Keratinocyte (primary cell): ENCODE measurements around the gene C9orf50. TPM values are rescaled to one million over a fixed set of nuclear protein-coding genes. Genes with fewer than 3 reads are reported as not detected.

Experiments used
- DNase-seq: peaks from one replicate; pipeline ENCODE4 v3.0.0-alpha.2; 2011; ENCODE audit warnings: low read depth, missing footprints, low spot score
- FAIRE-seq: peaks from 2 replicates; lab custom pipeline; 2011; peaks lifted over from hg19 to GRCh38; lab: Jason Lieb, UNC
- H2AFZ ChIP-seq: 2 replicates; pipeline ENCODE4 v1.6.0; 2012; ENCODE audit warnings: low read length, control low read depth, inconsistent platforms; ENCODE audit not compliant: control insufficient read depth
- H3K27ac ChIP-seq: 2 replicates; pipeline ENCODE4 v1.5.1; 2011; ENCODE audit warnings: low read length; ENCODE audit not compliant: control insufficient read depth, insufficient read depth
- H3K27me3 ChIP-seq: 3 replicates; pipeline ENCODE4 v1.6.0; 2011; ENCODE audit warnings: low read length; ENCODE audit not compliant: control insufficient read depth, insufficient read depth; ENCODE audit errors: extremely low read depth
- H3K36me3 ChIP-seq, 2 experiments: 2 replicates in 1 of 2; 3 replicates in 1 of 2; pipeline ENCODE4 v1.5.1; 2011; ENCODE audit warnings: low read length in 2 of 2, mild to moderate bottlenecking in 1 of 2; ENCODE audit not compliant: control insufficient read depth in 2 of 2, insufficient read depth in 2 of 2; ENCODE audit errors: extremely low read depth in 1 of 2
- H3K4me1 ChIP-seq: 3 replicates; pipeline ENCODE4 v1.5.1; 2011; ENCODE audit warnings: low read length; ENCODE audit not compliant: control insufficient read depth, insufficient read depth; ENCODE audit errors: extremely low read depth
- H3K4me2 ChIP-seq: 3 replicates; pipeline ENCODE4 v1.6.0; 2011; ENCODE audit warnings: low read depth, low read length; ENCODE audit not compliant: control insufficient read depth, insufficient read depth; ENCODE audit errors: extremely low read depth
- H3K4me3 ChIP-seq, 3 experiments: fragments of 200-600 bp in 1 of 3; sonication (generic) in 1 of 3; 2 replicates in 2 of 3; 3 replicates in 1 of 3; pipeline ENCODE4 v1.5.1; 2011 to 2016; ENCODE audit warnings: low read length in 3 of 3, mild to moderate bottlenecking in 3 of 3, control low read depth in 2 of 3, inconsistent platforms in 1 of 3, low read depth in 1 of 3, mixed read lengths in 1 of 3, mixed run types in 1 of 3, moderate library complexity in 1 of 3; ENCODE audit not compliant: control insufficient read depth in 2 of 3, insufficient read depth in 2 of 3; ENCODE audit errors: extremely low read depth in 1 of 3
- H3K79me2 ChIP-seq: 2 replicates; pipeline ENCODE4 v1.6.0; 2012; ENCODE audit warnings: low read length; ENCODE audit not compliant: control insufficient read depth, insufficient read depth
- H3K9ac ChIP-seq: 3 replicates; pipeline ENCODE4 v1.6.0; 2011; ENCODE audit warnings: low read length; ENCODE audit not compliant: control insufficient read depth, insufficient read depth; ENCODE audit errors: extremely low read depth
- H3K9me1 ChIP-seq: 3 replicates; pipeline ENCODE4 v1.6.0; 2011; ENCODE audit warnings: low read length; ENCODE audit not compliant: control insufficient read depth, insufficient read depth; ENCODE audit errors: extremely low read depth
- H3K9me3 ChIP-seq: 2 replicates; pipeline ENCODE4 v1.5.1; 2012; ENCODE audit warnings: low read depth, low read length; ENCODE audit not compliant: control insufficient read depth
- H4K20me1 ChIP-seq: 3 replicates; pipeline ENCODE4 v1.6.0; 2011; ENCODE audit warnings: low read length; ENCODE audit not compliant: control insufficient read depth, insufficient read depth; ENCODE audit errors: extremely low read depth
- EZH2 ChIP-seq: IDR thresholded peaks from one replicate; pipeline ENCODE4 v1.6.1; 2012; ENCODE audit warnings: inconsistent platforms, mild to moderate bottlenecking, low read length, moderate library complexity
- dilution Hi-C: fragments of 300-500 bp; cut with MboI; formaldehyde crosslinking; loops from one replicate; pipeline ENCODE4 v1.7.0; 2020; ENCODE audit warnings: low sequenced_read_pairs; ENCODE audit not compliant: extremely low pct_ligation_motif_present
- polyA plus RNA-seq, 5 experiments: library from polyadenylated mRNA; depleted of rRNA in 3 of 5; stranded (reverse) in 3 of 5; stranded (forward) in 1 of 5; unstranded in 1 of 5; fragments of >200 nt; gene quantifications; 1 replicate in 1 of 5; 2 replicates in 3 of 5; 3 replicates in 1 of 5; pipeline versions ENCODE4 v1.2.1 to v1.2.3, GENCODE V29; 2011 to 2012; ENCODE audit warnings: missing spikeins in 2 of 5, low read depth in 1 of 5, low replicate concordance in 1 of 5
- TF ChIP-seq, protein P1 (sequence below), 3 experiments: IDR thresholded peaks in 1 of 3; conservative IDR thresholded peaks in 1 of 3; optimal IDR thresholded peaks in 1 of 3; 2 replicates in 2 of 3; 3 replicates in 1 of 3; pipeline versions ENCODE3 to v1.5.1; 2011; ENCODE audit warnings: low read length in 3 of 3, mild to moderate bottlenecking in 3 of 3, moderate library complexity in 2 of 3, control low read depth in 1 of 3, inconsistent platforms in 1 of 3; ENCODE audit not compliant: insufficient read depth in 2 of 3; ENCODE audit errors: extremely low read depth in 1 of 3

The C9orf50 gene
- polyA plus RNA-seq, 1 donor (not counting 4 experiments of a cell fraction or from before 2014, with no cell fraction given), result not detected

DNA sequence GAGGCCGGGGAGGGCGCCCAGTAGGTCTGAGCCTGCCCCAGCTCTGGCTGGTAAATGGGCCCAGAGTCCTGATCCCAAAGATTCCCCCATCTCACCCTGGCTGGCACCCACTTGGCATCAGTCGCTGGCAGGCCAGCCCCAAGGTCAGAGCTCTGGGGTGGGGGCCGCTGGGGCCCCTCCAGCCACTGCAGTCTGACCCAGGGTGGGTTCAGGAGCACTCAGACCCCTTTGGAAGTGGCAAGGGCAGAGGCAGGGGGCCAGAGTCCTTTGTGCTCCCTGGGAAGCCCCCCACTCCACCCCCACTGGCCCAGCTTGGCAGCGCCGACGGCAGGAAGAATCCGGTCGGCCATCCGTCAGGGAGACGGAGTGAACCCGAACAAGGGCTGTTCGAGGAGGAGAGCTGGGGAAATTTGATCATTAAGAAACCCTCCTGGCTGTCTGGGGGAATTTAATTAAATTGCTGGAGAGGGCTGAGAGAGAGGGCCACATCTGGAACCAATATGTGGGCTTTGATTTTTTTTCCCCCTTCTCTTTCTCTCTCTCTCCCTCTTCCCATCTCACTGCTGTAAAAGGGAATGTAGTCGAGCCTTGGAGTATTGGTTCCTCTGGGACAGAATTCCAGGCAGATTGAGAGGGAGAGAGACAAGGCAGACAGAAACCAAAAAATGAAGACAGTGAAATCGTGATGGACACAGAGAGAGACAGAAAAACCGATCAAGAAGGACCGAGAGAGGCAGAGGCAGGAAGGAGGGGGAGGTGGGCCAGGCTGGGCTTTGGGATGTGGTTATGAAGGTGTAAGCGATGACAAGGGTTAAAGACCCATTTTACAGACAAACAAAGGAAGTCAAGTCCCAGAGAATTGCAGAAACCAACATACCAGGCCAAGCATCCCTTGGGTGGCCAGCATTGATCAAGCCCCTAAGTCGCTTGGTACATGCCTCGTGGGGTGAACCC, 29.1 kb upstream of the C9orf50 start:
- Histone ChIP-seq H4K20me1 (no peaks in the 10 kb centered on the region), H2AFZ (no peak overlapping the region), H3K4me2 (no peak overlapping the region), H3K9me1 (no peaks in the 10 kb centered on the region), H3K4me1 (no peaks in the 10 kb centered on the region), H3K36me3 (no peaks in the 10 kb centered on the region), H3K79me2 (no peaks in the 10 kb centered on the region), H3K27me3 (peaks cover 5% of the 10 kb centered on the region), H3K4me3 (no peak overlapping the region), H3K9me3 (no peaks in the 10 kb centered on the region), H3K9ac (no peak overlapping the region), H3K27ac (no peak overlapping the region)
- DNase-seq, result no peak
- TF ChIP-seq, protein P1, sequence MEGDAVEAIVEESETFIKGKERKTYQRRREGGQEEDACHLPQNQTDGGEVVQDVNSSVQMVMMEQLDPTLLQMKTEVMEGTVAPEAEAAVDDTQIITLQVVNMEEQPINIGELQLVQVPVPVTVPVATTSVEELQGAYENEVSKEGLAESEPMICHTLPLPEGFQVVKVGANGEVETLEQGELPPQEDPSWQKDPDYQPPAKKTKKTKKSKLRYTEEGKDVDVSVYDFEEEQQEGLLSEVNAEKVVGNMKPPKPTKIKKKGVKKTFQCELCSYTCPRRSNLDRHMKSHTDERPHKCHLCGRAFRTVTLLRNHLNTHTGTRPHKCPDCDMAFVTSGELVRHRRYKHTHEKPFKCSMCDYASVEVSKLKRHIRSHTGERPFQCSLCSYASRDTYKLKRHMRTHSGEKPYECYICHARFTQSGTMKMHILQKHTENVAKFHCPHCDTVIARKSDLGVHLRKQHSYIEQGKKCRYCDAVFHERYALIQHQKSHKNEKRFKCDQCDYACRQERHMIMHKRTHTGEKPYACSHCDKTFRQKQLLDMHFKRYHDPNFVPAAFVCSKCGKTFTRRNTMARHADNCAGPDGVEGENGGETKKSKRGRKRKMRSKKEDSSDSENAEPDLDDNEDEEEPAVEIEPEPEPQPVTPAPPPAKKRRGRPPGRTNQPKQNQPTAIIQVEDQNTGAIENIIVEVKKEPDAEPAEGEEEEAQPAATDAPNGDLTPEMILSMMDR (optimal IDR thresholded peaks at IDR 0.05 in 1 of 3, IDR thresholded peaks at IDR 0.05 in 1 of 3, conservative IDR thresholded peaks at IDR 0.05 in 1 of 3; ENCODE audit: extremely low read depth in 1 of 3, insufficient read depth in 2 of 3, low read length in 3 of 3), result no peak
- no peak for TF ChIP-seq EZH2
- dilution Hi-C loops, result no loop called here
- no peak for FAIRE-seq

DNA sequence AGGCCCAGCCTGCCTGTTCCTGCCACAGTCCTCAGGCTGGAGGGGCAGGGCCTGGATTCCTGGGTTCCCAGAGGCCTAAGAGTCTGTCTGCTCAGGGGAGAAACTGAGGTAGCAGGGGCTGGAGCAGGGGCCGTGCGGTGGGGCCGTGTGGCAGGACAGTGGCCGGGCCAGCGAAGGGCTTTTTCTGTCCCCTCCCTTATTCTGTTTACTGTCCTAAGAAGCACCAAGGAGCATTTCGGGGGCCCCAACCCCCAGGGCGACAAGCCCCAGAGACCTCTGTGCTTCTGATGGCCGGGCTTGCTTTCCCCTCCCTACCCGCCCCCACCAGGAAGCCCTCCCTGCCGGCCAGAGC, 27.8 kb upstream of the C9orf50 start:
- Histone ChIP-seq H3K4me3 (no peak overlapping the region), H4K20me1 (no peaks in the 10 kb centered on the region), H3K4me1 (peaks cover 10% of the 10 kb centered on the region), H3K9me3 (no peaks in the 10 kb centered on the region), H3K9me1 (no peaks in the 10 kb centered on the region), H3K4me2 (no peak overlapping the region), H3K27me3 (no peaks in the 10 kb centered on the region), H2AFZ (no peak overlapping the region), H3K36me3 (no peaks in the 10 kb centered on the region), H3K79me2 (no peaks in the 10 kb centered on the region), H3K27ac (no peak overlapping the region), H3K9ac (no peak overlapping the region)
- DNase-seq (no peak), FAIRE-seq (no peak)
- dilution Hi-C loops, result no loop called here
- TF ChIP-seq EZH2, result no peak
- TF ChIP-seq, protein P1 (optimal IDR thresholded peaks at IDR 0.05 in 1 of 3, IDR thresholded peaks at IDR 0.05 in 1 of 3, conservative IDR thresholded peaks at IDR 0.05 in 1 of 3; ENCODE audit: extremely low read depth in 1 of 3, insufficient read depth in 2 of 3, low read length in 3 of 3), result no peak
